ENCODE data around the gene KNL1.

- no peak for TF ChIP-seq POLR2A (IDR thresholded peaks at IDR 0.05)
- no peak for TF ChIP-seq CTCF (IDR thresholded peaks at IDR 0.05)
These were observed 48.6 kb upstream of the KNL1 start for GRCh38 chr15:40545457-40545856.

Data from breast epithelium (tissue), 3 donors.